ENCODE data around the gene TNFSF10.

DNA sequence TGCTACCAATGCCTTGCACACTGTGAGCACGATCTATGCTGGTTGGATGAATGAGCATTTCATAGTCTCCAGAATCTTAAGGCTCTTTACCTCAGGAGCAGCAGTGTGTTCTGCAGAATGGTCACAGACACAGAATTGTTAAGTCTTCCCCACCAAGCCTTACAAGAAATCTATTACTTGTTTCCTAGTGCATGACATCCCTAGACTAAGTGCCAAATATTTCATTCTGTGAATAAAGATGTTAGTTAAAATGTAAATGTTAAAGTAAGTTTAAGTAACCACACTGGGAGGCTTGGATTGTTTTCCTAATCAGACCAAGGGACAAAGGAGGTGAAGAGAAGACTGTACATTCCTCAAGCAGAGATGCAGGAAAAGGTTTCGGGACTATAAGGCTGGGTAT, 4.1 kb upstream of the TNFSF10 start:
- TF ChIP-seq, protein P1, sequence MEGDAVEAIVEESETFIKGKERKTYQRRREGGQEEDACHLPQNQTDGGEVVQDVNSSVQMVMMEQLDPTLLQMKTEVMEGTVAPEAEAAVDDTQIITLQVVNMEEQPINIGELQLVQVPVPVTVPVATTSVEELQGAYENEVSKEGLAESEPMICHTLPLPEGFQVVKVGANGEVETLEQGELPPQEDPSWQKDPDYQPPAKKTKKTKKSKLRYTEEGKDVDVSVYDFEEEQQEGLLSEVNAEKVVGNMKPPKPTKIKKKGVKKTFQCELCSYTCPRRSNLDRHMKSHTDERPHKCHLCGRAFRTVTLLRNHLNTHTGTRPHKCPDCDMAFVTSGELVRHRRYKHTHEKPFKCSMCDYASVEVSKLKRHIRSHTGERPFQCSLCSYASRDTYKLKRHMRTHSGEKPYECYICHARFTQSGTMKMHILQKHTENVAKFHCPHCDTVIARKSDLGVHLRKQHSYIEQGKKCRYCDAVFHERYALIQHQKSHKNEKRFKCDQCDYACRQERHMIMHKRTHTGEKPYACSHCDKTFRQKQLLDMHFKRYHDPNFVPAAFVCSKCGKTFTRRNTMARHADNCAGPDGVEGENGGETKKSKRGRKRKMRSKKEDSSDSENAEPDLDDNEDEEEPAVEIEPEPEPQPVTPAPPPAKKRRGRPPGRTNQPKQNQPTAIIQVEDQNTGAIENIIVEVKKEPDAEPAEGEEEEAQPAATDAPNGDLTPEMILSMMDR (conservative IDR thresholded peaks at IDR 0.05; ENCODE audit: low read depth, low read length): no peak
- TF ChIP-seq, protein P2, sequence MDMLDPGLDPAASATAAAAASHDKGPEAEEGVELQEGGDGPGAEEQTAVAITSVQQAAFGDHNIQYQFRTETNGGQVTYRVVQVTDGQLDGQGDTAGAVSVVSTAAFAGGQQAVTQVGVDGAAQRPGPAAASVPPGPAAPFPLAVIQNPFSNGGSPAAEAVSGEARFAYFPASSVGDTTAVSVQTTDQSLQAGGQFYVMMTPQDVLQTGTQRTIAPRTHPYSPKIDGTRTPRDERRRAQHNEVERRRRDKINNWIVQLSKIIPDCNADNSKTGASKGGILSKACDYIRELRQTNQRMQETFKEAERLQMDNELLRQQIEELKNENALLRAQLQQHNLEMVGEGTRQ (IDR thresholded peaks at IDR 0.05; ENCODE audit: low read depth, low read length): no peak
- TF ChIP-seq RAD21 (IDR thresholded peaks at IDR 0.05; ENCODE audit: low read length): no peak
